Measurements from ENCODE around the gene SIT1.

SIT1 gene

GRCh38 chr9:35635730-35636129, 15.0 kb downstream of the SIT1 start:
- no peak for TF ChIP-seq CTCF (IDR thresholded peaks at IDR 0.05; ENCODE audit: low read depth, low read length, missing control alignments)
- Histone ChIP-seq H3K27me3 (replicated peaks) (no peaks in the 10 kb centered on the region), H3K36me3 (replicated peaks) (no peaks in the 10 kb centered on the region), H3K27ac (no peak overlapping the region), H3K4me3 (ENCODE audit: low read depth, low read length) (no peak overlapping the region)
- in situ Hi-C loops (cut with HindIII; ENCODE audit: low pct_ligation_motif_present, low sequenced_read_pairs), result no loop called here
- DNase-seq, result no peak

DNA sequence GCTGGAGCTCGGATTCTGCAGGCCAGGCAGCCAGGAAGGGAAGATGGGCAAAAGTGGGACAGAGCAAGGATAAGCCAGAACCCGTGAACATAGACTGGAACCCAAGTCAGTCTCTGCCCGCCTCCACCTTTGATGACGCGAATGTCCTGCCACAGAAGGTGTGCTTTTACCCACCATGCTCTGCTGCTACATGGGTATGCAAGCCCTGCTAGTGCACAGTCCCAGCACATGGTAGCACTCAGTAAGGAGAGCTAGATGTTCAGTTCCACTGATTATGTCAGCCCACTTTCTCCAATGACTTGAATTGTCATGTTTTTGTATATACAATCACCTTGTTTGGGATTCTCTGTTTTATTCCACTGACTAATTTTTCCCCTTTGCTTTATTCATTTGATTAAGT, 21.1 kb downstream of the SIT1 start:
- Histone ChIP-seq H3K4me3 (ENCODE audit: low read depth, low read length) (no peak overlapping the region), H3K27me3 (replicated peaks) (no peaks in the 10 kb centered on the region), H3K36me3 (replicated peaks) (no peaks in the 10 kb centered on the region), H3K27ac (no peak overlapping the region)
- TF ChIP-seq CTCF (IDR thresholded peaks at IDR 0.05; ENCODE audit: low read depth, low read length, missing control alignments), result no peak
- in situ Hi-C loops (cut with HindIII; ENCODE audit: low pct_ligation_motif_present, low sequenced_read_pairs), result no loop called here
- DNase-seq, result no peak

- TF ChIP-seq CTCF (IDR thresholded peaks at IDR 0.05; ENCODE audit: low read depth, low read length, missing control alignments), result no peak
- in situ Hi-C loops (cut with HindIII; ENCODE audit: low pct_ligation_motif_present, low sequenced_read_pairs), result no loop called here
- no peak overlapping the region for H3K4me3 ChIP-seq (ENCODE audit: low read depth, low read length)
- DNase-seq, result no peak
- H3K27me3 ChIP-seq (replicated peaks), result no peaks in the 10 kb centered on the region
- H3K27ac ChIP-seq, result no peak overlapping the region
- no peaks in the 10 kb centered on the region for H3K36me3 ChIP-seq (replicated peaks)
Measured at GRCh38 chr9:35628389-35628991, 22.2 kb downstream of the SIT1 start.

GRCh38 chr9:35627575-35627974, 23.2 kb downstream of the SIT1 start:
- no peak overlapping the region for H3K4me3 ChIP-seq (ENCODE audit: low read depth, low read length)
- no peak for DNase-seq
- H3K36me3 ChIP-seq (replicated peaks), result no peaks in the 10 kb centered on the region
- H3K27me3 ChIP-seq (replicated peaks), result no peaks in the 10 kb centered on the region
- TF ChIP-seq CTCF (IDR thresholded peaks at IDR 0.05; ENCODE audit: low read depth, low read length, missing control alignments), result no peak
- in situ Hi-C loops (cut with HindIII; ENCODE audit: low pct_ligation_motif_present, low sequenced_read_pairs), result no loop called here
- no peak overlapping the region for H3K27ac ChIP-seq

- Histone ChIP-seq H3K27ac (no peak overlapping the region), H3K36me3 (replicated peaks) (no peaks in the 10 kb centered on the region), H3K4me3 (ENCODE audit: low read depth, low read length) (no peak overlapping the region), H3K27me3 (replicated peaks) (peaks cover 13% of the 10 kb centered on the region)
- no peak for DNase-seq
- TF ChIP-seq CTCF (IDR thresholded peaks at IDR 0.05; ENCODE audit: low read depth, low read length, missing control alignments), result no peak
- in situ Hi-C loops (cut with HindIII; ENCODE audit: low pct_ligation_motif_present, low sequenced_read_pairs), result no loop called here
Measured at GRCh38 chr9:35619800-35620158, 31.0 kb downstream of the SIT1 start.
